Stimulated activated naive CD8-positive, alpha-beta T cell treated with anti-CD3 and anti-CD28 coated beads, Interleukin-15, amount 100 ng/mL, for 72 hours (primary cell): ENCODE data around the gene UNC5A.
A peak's percentile ranks its signal among the peaks of the same experiment; 100 is the strongest.

Experiments used
- ATAC-seq: fragments of 150-1000 bp; cut with Tn5 transposase; 2 replicates; pipeline ENCODE4 v1.10.0; 2021; ENCODE audit warnings: mild to moderate bottlenecking, moderate library complexity
- DNase-seq, 2 donors: peaks; one replicate each; pipeline ENCODE4 v3.0.0; 2021 to 2022
- H3K27ac Mint-ChIP-seq, 2 donors: one replicate each; pipeline ENCODE4 v1.8.0; 2022; ENCODE audit warnings: mild to moderate bottlenecking in 2 of 2, mixed read lengths in 2 of 2, moderate library complexity in 2 of 2
- H3K27me3 Mint-ChIP-seq: one replicate; pipeline ENCODE4 v1.8.0; 2022; ENCODE audit warnings: mixed read lengths
- H3K4me1 Mint-ChIP-seq: one replicate; pipeline ENCODE4 v1.8.0; 2022; ENCODE audit warnings: mild to moderate bottlenecking, mixed read lengths
- H3K4me3 Mint-ChIP-seq, 2 donors: one replicate each; pipeline ENCODE4 v1.8.0; 2022; ENCODE audit warnings: mild to moderate bottlenecking in 2 of 2, mixed read lengths in 2 of 2, moderate library complexity in 1 of 2
- H3K9me3 Mint-ChIP-seq, 2 donors: one replicate each; pipeline ENCODE4 v1.8.0; 2022; ENCODE audit warnings: mixed read lengths in 2 of 2

UNC5A gene

GRCh38 chr5:176776916-176777315 is 33.4 kb upstream of the UNC5A start:
- no peaks in the 10 kb centered on the region for H3K4me1 Mint-ChIP-seq
- H3K27ac Mint-ChIP-seq = no peak overlapping the region
- H3K4me3 Mint-ChIP-seq = no peak overlapping the region
- ATAC-seq (no peak), DNase-seq (no peak)
- no peaks in the 10 kb centered on the region for H3K9me3 Mint-ChIP-seq
- H3K27me3 Mint-ChIP-seq = peaks cover 80% of the 10 kb centered on the region

DNA sequence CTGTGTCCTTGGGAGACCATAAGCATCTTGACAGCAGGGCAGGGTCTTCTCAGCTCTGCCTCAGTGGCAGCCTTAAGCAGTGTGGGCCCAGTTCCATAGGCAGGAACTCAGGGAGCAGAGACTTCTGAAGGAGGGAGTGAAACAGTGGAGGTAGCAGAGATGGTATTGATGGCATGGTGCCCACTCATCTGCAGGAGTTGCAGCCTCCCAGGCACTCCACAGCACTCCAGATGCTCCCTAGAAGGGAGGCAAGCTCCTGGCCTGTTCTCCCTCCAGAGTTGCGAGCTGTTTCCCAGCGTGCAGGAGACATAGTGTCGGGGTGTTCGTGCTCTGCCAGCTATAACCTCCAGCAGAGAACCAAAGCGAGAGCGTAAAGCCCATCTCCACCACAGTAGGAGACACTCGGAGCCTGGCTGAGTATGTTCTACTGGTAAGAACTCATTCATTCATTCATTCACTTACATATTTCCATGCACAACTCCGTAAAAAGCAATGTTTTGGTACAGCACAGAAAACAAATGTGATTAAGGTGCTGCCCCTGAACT is 31.4 kb upstream of the UNC5A start:
- no peak for DNase-seq
- Mint-ChIP-seq H3K4me3 (no peak overlapping the region), H3K27me3 (peaks cover 73% of the 10 kb centered on the region), H3K9me3 (no peaks in the 10 kb centered on the region), H3K4me1 (no peaks in the 10 kb centered on the region), H3K27ac (peak overlapping the region in 1 of 2 donors; percentile 1)
- ATAC-seq = no peak

GRCh38 chr5:176779537-176779936 is 30.8 kb upstream of the UNC5A start:
- Mint-ChIP-seq H3K4me3 (no peak overlapping the region), H3K27ac (peak overlapping the region in 1 of 2 donors; percentile 23), H3K27me3 (peaks cover 73% of the 10 kb centered on the region), H3K9me3 (no peaks in the 10 kb centered on the region), H3K4me1 (no peaks in the 10 kb centered on the region)
- DNase-seq = no peak
- no peak for ATAC-seq

- Mint-ChIP-seq H3K27ac (no peak overlapping the region), H3K27me3 (peaks cover 73% of the 10 kb centered on the region), H3K4me3 (no peak overlapping the region), H3K4me1 (no peaks in the 10 kb centered on the region), H3K9me3 (no peaks in the 10 kb centered on the region)
- DNase-seq (no peak), ATAC-seq (no peak)
Observed at GRCh38 chr5:176780176-176781053, 29.9 kb upstream of the UNC5A start.

- Mint-ChIP-seq H3K27me3 (peaks cover 74% of the 10 kb centered on the region), H3K4me3 (no peak overlapping the region), H3K9me3 (no peaks in the 10 kb centered on the region), H3K27ac (peak overlapping the region in 1 of 2 donors; percentile 0), H3K4me1 (no peaks in the 10 kb centered on the region)
- DNase-seq (no peak), ATAC-seq (no peak)
Observed at GRCh38 chr5:176781054-176781375, 29.3 kb upstream of the UNC5A start.

DNA sequence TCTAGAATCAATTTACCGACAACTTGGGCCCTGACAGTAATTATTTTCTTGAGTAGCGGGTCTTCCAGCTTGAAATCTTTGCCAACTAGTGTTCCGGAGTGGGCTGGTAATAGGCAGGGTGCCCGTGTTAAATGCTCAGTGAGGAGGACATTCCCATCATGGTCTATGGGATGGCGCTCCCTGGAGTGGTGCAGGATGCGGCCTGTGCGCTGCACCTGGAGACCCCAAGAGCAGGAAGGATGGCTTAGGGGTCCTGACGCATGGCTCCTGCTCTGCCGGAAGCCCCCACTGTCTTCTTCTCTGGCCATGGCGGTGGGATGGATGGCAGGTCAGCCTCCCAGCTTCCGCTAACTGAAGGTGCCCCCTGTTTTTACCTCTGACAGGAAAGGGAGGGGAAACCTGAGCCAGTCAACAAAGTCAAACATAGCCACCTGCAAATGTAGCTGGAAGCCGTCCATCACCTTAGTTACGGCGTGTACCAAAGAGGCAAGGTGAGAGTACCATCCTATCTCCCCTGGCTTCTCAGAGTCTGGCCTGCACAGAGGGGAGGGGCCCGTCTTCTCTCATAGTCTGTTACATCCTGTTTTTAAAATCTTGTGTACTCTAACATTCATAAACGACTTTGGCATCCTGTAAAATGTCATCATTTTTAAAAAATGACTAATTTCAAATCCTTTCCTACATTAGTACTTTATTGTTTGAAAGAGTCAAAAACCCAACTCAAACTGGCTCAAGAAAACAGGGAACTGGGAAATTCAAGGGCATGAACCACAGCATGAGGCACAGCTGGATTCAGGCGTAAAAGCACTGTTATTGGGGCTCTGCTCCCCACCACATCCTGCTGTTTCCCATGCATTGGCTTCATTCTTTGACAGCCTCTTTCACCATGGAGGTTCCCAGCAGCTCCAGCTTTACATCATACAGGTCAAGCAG is 28.5 kb upstream of the UNC5A start:
- Mint-ChIP-seq H3K27ac (no peak overlapping the region), H3K4me1 (no peaks in the 10 kb centered on the region), H3K27me3 (peaks cover 70% of the 10 kb centered on the region), H3K9me3 (no peaks in the 10 kb centered on the region), H3K4me3 (no peak overlapping the region)
- ATAC-seq (no peak), DNase-seq (no peak)

DNA sequence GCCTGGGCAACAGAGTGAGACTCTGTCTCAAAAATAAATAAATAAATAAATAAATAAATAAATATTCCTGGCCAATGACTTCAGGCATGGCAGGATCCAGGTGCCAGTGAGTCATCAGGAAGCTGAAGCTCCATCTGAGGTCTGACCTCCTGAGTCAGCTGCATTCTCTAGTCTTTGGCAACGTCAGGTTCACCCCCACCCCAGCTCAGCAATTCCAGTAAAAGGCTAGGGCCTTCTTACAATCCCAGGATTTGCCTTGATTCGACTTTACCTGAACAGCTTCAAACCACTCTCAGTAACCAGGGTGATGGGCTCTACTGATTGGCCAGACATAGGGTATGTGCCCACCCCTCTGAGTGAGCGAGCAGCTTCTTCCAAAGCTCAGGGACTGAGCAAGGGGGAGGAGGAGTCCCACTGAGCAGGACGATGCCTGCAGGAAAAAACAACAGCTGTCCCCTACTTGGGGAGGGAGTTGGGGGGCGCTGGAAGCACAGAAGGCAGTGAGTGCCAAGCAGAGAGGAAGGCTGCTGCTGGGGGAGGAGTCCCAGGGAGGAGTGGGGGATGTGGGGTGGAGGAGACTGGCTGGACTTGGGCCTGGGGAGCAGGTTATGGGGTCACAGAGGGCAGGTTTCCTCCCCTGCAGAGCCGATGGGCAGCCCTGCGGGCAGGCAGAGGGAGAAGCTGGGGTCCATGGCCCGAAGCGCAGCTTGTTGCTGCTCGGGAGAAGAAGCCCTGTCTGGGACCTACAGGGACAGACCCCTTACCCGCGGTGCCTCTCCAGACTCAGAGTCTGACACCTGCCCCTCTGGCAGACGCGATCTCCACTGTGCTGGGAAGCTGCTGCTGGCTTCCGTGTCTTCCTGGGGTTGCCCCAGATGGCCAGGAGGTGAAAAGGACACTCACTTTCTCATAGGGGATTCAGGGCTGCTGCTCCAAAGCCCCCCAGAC is 25.9 kb upstream of the UNC5A start:
- no peak overlapping the region for H3K4me3 Mint-ChIP-seq
- ATAC-seq (no peak), DNase-seq (no peak)
- H3K27ac Mint-ChIP-seq = no peak overlapping the region
- no peaks in the 10 kb centered on the region for H3K4me1 Mint-ChIP-seq
- peaks cover 72% of the 10 kb centered on the region for H3K27me3 Mint-ChIP-seq
- no peaks in the 10 kb centered on the region for H3K9me3 Mint-ChIP-seq

DNA sequence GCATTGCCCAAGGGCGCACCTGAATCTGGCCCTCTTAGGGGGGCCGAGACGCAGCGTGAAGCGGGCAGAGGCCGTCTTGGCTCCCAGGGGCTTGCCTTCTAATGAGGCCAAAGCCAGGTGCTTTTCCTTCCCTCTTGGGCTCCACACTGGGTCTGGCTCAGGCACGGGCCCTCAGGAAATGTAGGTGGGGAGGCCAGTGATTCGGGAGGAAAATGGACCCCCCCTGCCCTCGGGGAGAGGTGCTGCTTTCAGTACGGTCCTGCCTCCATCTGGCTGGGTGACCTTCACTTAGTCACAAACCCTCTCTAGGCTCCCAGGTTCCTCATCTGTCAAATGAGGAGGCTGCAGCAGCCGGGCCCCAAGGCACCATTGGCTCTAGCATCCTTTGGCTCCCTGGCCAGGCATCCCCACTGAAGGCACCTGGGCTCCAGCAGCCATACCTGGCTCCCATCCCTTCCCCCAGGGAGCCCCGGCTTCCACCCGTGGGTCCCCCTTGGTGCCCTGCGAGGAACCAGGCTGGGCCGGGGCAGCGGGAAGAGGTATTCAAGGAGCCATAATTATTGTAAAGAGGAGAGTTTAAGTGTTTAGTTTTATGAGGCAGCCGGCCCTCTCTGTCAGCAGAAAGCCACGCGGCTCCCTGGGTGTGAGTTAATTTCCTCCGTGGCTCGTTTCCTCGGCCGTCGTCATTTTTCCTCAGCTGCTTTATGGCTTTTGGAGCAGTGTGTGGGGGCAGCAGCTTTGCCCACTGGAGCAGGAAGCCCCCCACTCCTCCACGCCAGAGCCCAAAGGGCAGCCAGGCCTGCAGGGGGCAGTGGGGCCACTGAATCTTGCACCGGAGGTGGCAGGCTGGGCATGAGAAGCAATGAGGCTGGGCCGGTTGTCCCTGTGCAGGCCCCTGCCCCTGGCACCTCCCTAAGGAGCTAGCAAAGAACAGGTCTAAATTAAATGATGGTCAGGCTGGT is 24.9 kb upstream of the UNC5A start:
- Mint-ChIP-seq H3K4me3 (no peak overlapping the region), H3K27me3 (peaks cover 72% of the 10 kb centered on the region), H3K4me1 (no peaks in the 10 kb centered on the region), H3K9me3 (no peaks in the 10 kb centered on the region), H3K27ac (no peak overlapping the region)
- no peak for ATAC-seq
- DNase-seq = no peak

DNA sequence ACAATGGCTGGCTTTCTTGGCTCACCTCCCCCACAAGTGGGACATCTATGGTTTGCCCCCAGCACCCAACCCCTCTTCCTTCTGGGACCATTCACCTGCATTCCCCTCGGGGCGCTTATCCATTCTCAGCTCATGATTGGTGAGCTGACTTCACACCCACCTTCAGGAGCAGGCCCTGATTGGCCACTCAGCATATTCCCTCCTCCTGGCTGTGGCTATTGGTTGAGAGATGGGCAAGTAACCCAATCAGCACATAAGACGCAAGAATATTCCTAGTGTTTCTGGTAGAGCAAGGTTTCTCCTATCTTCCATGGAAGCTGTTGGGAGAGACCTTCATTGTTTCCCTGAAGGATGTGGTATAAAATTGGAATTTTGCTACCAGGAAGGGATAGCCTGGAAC is 22.7 kb upstream of the UNC5A start:
- Mint-ChIP-seq H3K27me3 (peaks cover 74% of the 10 kb centered on the region), H3K4me3 (no peak overlapping the region), H3K4me1 (no peaks in the 10 kb centered on the region), H3K27ac (no peak overlapping the region), H3K9me3 (no peaks in the 10 kb centered on the region)
- DNase-seq (no peak), ATAC-seq (no peak)

DNA sequence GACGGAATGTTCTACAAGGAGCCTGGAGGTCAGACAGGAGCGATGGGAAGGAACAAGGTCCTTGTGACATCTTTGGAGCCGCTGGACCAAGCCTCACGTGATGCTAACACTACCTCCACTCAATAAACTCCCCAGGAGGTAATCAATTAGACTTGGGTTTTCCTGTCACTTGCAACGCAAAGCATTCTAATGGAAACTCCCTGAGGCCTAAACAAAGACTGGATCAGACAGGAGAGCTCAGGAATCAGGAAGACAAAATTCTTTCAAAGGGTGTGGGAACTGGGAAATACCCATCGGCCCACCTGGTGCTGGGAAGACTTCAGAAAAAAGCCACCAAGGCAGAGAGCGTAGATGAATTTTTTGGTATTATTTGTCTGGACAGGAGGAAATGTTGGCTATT is 22.3 kb upstream of the UNC5A start:
- no peaks in the 10 kb centered on the region for H3K9me3 Mint-ChIP-seq
- ATAC-seq = no peak
- no peaks in the 10 kb centered on the region for H3K4me1 Mint-ChIP-seq
- H3K27ac Mint-ChIP-seq = no peak overlapping the region
- H3K4me3 Mint-ChIP-seq = no peak overlapping the region
- no peak for DNase-seq
- H3K27me3 Mint-ChIP-seq = peaks cover 79% of the 10 kb centered on the region

DNA sequence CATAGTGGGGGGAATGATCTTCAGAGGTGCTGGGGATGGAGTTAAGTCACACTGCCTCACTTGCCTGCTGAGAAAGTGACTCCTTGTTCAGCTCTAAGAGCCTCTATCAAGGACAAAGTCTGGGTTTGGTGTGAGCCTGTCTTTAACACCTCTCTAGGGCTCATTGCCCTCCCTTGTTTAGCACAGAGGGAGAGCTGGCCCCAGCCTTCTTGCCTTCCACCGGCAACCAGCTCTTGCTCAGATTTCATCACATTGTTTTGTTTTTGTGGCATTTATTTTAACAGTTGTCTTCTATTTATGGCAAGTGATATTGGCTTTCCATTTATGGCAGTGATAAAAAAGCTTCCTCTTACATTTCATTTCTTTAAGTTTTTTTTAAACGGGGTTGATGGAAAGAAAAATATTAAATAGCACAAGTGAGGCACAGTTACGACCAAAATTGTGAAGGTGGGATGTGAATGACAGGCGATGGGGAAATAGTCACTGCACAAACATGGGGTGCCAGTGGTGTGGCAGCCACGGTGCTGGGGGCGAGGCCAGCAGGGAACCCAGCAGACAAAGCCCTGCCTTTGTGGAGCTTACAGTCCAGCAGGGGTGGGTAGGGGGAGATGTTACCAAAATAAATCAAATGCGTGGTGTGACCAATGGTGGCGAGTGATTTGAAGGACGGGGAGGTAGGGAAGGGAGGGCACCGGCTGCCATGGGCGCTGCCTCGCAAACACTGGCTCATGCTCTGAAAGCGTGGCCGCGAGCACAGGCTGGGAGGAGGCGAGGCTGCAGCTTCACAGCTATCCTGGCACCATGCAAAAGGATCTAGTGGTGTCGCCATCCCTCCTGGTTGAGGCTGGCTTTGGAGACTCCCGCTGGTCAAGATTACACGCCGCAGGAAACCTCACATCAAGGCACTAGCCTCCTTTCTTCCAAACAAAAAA is 21.2 kb upstream of the UNC5A start:
- H3K27me3 Mint-ChIP-seq = peaks cover 87% of the 10 kb centered on the region
- H3K27ac Mint-ChIP-seq = no peak overlapping the region
- ATAC-seq (no peak), DNase-seq (no peak)
- H3K9me3 Mint-ChIP-seq = no peaks in the 10 kb centered on the region
- H3K4me3 Mint-ChIP-seq = no peak overlapping the region
- no peaks in the 10 kb centered on the region for H3K4me1 Mint-ChIP-seq

- H3K4me1 Mint-ChIP-seq = no peaks in the 10 kb centered on the region
- no peaks in the 10 kb centered on the region for H3K9me3 Mint-ChIP-seq
- no peak for DNase-seq
- ATAC-seq = peak; percentile 55
- H3K27ac Mint-ChIP-seq = no peak overlapping the region
- H3K27me3 Mint-ChIP-seq = peaks cover 87% of the 10 kb centered on the region
- H3K4me3 Mint-ChIP-seq = no peak overlapping the region
Observed at GRCh38 chr5:176789873-176790615, 20.3 kb upstream of the UNC5A start.

DNA sequence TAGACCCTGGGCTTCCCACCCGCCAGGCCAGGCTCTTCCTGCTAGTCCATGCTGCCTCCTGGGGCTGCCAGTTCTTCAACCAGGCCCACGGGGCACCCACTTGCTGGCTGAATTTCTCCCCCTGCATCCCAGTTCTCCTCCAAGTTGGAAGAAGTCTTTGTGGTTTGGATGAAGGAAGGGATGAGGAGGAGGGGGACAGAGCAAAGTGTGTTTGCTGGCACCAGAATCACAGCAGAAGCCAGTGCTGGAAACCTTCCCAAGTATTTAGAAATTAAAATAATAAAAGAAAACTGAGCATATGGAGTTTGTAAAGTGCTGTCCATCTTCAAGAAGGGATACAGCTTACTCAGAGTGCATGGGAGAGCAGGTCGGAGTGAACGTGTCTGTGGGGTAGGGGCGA is 19.4 kb upstream of the UNC5A start:
- H3K9me3 Mint-ChIP-seq = no peaks in the 10 kb centered on the region
- no peaks in the 10 kb centered on the region for H3K4me1 Mint-ChIP-seq
- no peak for DNase-seq
- ATAC-seq = no peak
- no peak overlapping the region for H3K4me3 Mint-ChIP-seq
- peaks cover 87% of the 10 kb centered on the region for H3K27me3 Mint-ChIP-seq
- H3K27ac Mint-ChIP-seq = no peak overlapping the region
